Activated CD8-positive, alpha-beta T cell treated with anti-CD3 and anti-CD28 coated beads for 36 hours (primary cell): ENCODE data around the gene LEFTY1. TPM values are rescaled to one million over a fixed set of nuclear protein-coding genes. Genes with fewer than 3 reads are reported as not detected.

Experiments used
- ATAC-seq: fragments of 200-7000 bp; cut with Tn5 transposase; one replicate; pipeline ENCODE4 v1.10.0; 2021; ENCODE audit warnings: mild to moderate bottlenecking, moderate library complexity
- CTCF ChIA-PET: fragments of 350-600 bp; sonication (Branson Sonifier 250); formaldehyde crosslinking; loops from one replicate; lab custom pipeline; 2021; ENCODE audit warnings: antibody characterized with exemption; lab: Charles Lee
- POLR2A ChIA-PET: fragments of 350-600 bp; sonication (Branson Sonifier 250); formaldehyde crosslinking; loops from one replicate; lab custom pipeline; 2021; ENCODE audit warnings: antibody characterized with exemption; lab: Charles Lee
- DNase-seq: peaks from one replicate; pipeline ENCODE4 v3.0.0-alpha.2; 2020
- H3K27ac Mint-ChIP-seq: one replicate; pipeline ENCODE4 v1.8.0; 2021; ENCODE audit warnings: mild to moderate bottlenecking, mixed read lengths
- H3K27me3 Mint-ChIP-seq: one replicate; pipeline ENCODE4 v1.8.0; 2021; ENCODE audit warnings: mixed read lengths
- H3K36me3 Mint-ChIP-seq: one replicate; pipeline ENCODE4 v1.8.0; 2021; ENCODE audit warnings: low read depth, mixed read lengths
- H3K4me1 Mint-ChIP-seq: one replicate; pipeline ENCODE4 v1.8.0; 2021; ENCODE audit warnings: low read depth, mixed read lengths
- H3K4me3 Mint-ChIP-seq: one replicate; pipeline ENCODE4 v1.8.0; 2021; ENCODE audit warnings: mild to moderate bottlenecking, moderate library complexity, mixed read lengths
- H3K9me3 Mint-ChIP-seq: one replicate; pipeline ENCODE4 v1.8.0; 2021; ENCODE audit warnings: mixed read lengths
- CTCF ChIP-seq: fragments of 200-600 bp; IDR thresholded peaks from one replicate; pipeline ENCODE4 v1.8.0; 2022; ENCODE audit warnings: antibody characterized with exemption, mild to moderate bottlenecking
- intact Hi-C: fragments of 100-400 bp; cut with micrococcal nuclease; formaldehyde crosslinking; loops from one replicate; pipeline ENCODE4 v1.10.0; 2022
- total RNA-seq, 2 experiments: library from RNA; stranded (reverse); gene quantifications; one replicate each; pipeline ENCODE4 v1.2.3, GENCODE V29; 2021

LEFTY1 gene
- total RNA-seq, 2 experiments from 2014 or later, result 0.16 to 0.83 TPM

GRCh38 chr1:225874431-225874830, 14.5 kb downstream of the LEFTY1 start:
- no peaks in the 10 kb centered on the region for H3K9me3 Mint-ChIP-seq
- no peak for TF ChIP-seq CTCF
- ATAC-seq (no peak), DNase-seq (no peak)
- no peaks in the 10 kb centered on the region for H3K27me3 Mint-ChIP-seq
- peaks cover 50% of the 10 kb centered on the region for H3K4me1 Mint-ChIP-seq
- no peak overlapping the region for H3K4me3 Mint-ChIP-seq
- no peak overlapping the region for H3K27ac Mint-ChIP-seq
- intact Hi-C loops, result no loop called here
- ChIA-PET POLR2A (interaction anchor here (0.6 to 1.4 kb wide), 3 partner anchors 8 to 181 kb away, joined by 3 to 6 read pairs (median 3); partner anchors contain the start of genes SRP9 and TMEM63A), CTCF (interaction anchor here (1.7 kb wide), 1 partner anchor 8 kb away, joined by 7 read pairs; the partner anchor contains the start of gene TMEM63A)
- H3K36me3 Mint-ChIP-seq, result peaks cover 26% of the 10 kb centered on the region

GRCh38 chr1:225873281-225873850, 15.6 kb downstream of the LEFTY1 start:
- no peak for ATAC-seq
- H3K36me3 Mint-ChIP-seq, result peaks cover 28% of the 10 kb centered on the region

GRCh38 chr1:225872075-225872430, 16.9 kb downstream of the LEFTY1 start:
- Mint-ChIP-seq H3K27ac (no peak overlapping the region), H3K36me3 (peaks cover 25% of the 10 kb centered on the region), H3K27me3 (no peaks in the 10 kb centered on the region), H3K4me1 (peaks cover 41% of the 10 kb centered on the region), H3K4me3 (no peak overlapping the region), H3K9me3 (no peaks in the 10 kb centered on the region)
- ATAC-seq (no peak), DNase-seq (no peak)
- TF ChIP-seq CTCF, result no peak
- ChIA-PET POLR2A (interaction anchor here (0.9 to 1.0 kb wide), 2 partner anchors 11 to 13 kb away, joined by 3 to 5 read pairs; partner anchors contain the start of gene TMEM63A), CTCF (interaction anchor here (0.6 to 2.7 kb wide), 3 partner anchors 9 to 39 kb away, joined by 3 to 12 read pairs (median 4); partner anchors contain the start of gene TMEM63A)
- intact Hi-C loops, result no loop called here

More at GRCh38 chr1:225873281-225873850, 15.6 kb downstream of the LEFTY1 start:
- Mint-ChIP-seq H3K27ac (no peak overlapping the region), H3K4me1 (peaks cover 41% of the 10 kb centered on the region), H3K27me3 (no peaks in the 10 kb centered on the region), H3K9me3 (no peaks in the 10 kb centered on the region), H3K4me3 (no peak overlapping the region)
- intact Hi-C loops, result no loop called here
- CTCF ChIA-PET, result interaction anchor here (1.7 kb wide), 1 partner anchor 9 kb away, joined by 7 read pairs; the partner anchor contains the start of gene TMEM63A
- POLR2A ChIA-PET, result interaction anchor here (1.1 to 1.4 kb wide), 3 partner anchors 9 to 98 kb away, joined by 3 to 6 read pairs (median 3); partner anchors contain the start of genes SRP9 and TMEM63A
- DNase-seq, result no peak
- TF ChIP-seq CTCF, result no peak

- ATAC-seq, result no peak
- intact Hi-C loops, result no loop called here
- Mint-ChIP-seq H3K4me3 (no peak overlapping the region), H3K9me3 (no peaks in the 10 kb centered on the region), H3K4me1 (peaks cover 43% of the 10 kb centered on the region), H3K27ac (no peak overlapping the region), H3K36me3 (peaks cover 23% of the 10 kb centered on the region), H3K27me3 (no peaks in the 10 kb centered on the region)
- no peak for DNase-seq
- ChIA-PET CTCF (interaction anchor here (1.7 to 2.7 kb wide), 2 partner anchors 10 to 40 kb away, joined by 4 to 12 read pairs; partner anchors contain the start of gene TMEM63A), POLR2A (interaction anchor here (0.8 to 1.7 kb wide), 6 partner anchors 9 to 94 kb away, joined by 3 to 9 read pairs (median 4); partner anchors contain the start of genes SRP9 and TMEM63A)
- no peak for TF ChIP-seq CTCF
These were observed 17.4 kb downstream of the LEFTY1 start for GRCh38 chr1:225871359-225872074.
